GM10266 (cell line): ENCODE measurements around the gene LRMDA.
"Not testable (repeated sequence)": the region's sequence is repeated elsewhere in the genome, so short reads cannot be mapped to it uniquely, and the experiment has no call there.

Source experiments
- DNase-seq: peaks from one replicate; pipeline ENCODE4 v3.0.0; 2012; ENCODE audit errors: extremely low spot score
- CTCF ChIP-seq: IDR thresholded peaks from 2 replicates; pipeline ENCODE4 v1.5.1; 2012; ENCODE audit warnings: mild to moderate bottlenecking, low read depth; ENCODE audit not compliant: control insufficient read depth, insufficient read depth; ENCODE audit errors: missing control alignments

LRMDA gene

DNA sequence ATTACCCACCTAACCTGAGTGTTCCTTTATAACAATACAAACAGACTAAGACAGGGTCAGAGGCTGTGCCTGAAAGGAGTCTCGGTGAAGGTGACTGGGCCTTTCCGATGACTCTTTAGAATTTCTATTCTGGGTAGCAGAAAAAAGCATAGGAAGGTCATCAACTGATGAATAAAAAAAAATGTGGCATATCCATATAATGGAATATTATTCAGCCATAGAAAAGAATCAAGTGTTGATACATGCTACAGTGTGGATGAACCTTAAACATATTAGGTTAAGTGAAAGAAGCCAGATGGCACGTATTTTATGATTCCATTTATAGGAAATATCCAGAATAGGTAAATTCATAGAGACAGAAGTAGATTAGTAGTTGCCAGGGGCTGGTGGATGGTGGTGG is 83.4 kb downstream of the LRMDA start:
- TF ChIP-seq CTCF = no peak
- DNase-seq = no peak

GRCh38 chr10:75516154-75516553 is 84.7 kb downstream of the LRMDA start:
- DNase-seq = not testable (repeated sequence)

DNA sequence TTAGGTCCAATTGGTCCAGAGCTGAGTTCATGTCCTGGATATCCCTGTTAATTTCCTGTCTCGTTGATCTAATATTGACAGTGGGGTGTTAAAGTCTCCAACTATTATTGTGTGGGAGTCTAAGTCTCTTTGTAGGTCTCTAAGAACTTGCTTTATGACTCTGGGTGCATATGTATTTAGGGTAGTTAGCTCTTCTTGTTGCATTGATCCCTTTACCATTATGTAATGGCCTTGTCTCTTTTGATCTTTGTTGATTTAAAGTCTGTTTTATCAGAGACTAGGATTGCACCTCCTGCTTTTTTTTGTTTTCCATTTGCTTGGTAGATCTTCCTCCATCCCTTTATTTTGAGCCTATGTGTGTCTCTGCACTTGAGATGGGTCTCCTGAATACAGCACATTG is 87.8 kb downstream of the LRMDA start:
- DNase-seq = not testable (repeated sequence)

GRCh38 chr10:75521194-75521829 is 89.9 kb downstream of the LRMDA start:
- DNase-seq = not testable (repeated sequence)

- no peak for DNase-seq
- TF ChIP-seq CTCF = no peak
These were observed 93.6 kb downstream of the LRMDA start for GRCh38 chr10:75525067-75525466.

GRCh38 chr10:75525646-75526045 is 94.2 kb downstream of the LRMDA start:
- TF ChIP-seq CTCF = no peak
- no peak for DNase-seq

DNA sequence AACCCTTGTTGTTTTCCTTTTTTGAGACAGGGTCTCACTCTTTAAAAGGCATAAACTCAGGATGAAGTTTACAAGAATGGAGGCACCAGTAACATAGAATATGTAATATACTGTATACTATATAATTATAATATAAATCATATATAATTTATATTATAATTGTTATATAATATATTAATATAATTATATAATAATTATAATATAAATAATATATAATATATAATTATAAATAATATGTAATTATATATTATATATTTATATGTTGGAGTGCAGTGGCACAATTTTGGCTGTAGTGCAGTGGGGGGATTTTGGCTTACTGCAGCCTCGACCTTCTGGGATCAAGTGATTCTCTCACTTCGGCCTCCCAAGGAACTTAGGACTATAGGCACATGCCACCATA is 96.1 kb downstream of the LRMDA start:
- no peak for TF ChIP-seq CTCF
- no peak for DNase-seq

- DNase-seq = no peak
- TF ChIP-seq CTCF = no peak
These were observed 97.0 kb downstream of the LRMDA start for GRCh38 chr10:75528392-75528791.

- no peak for DNase-seq
- TF ChIP-seq CTCF = no peak
These were observed 98.9 kb downstream of the LRMDA start for GRCh38 chr10:75530299-75530698.
